IPS DF 19.7 (cell line): ENCODE data around the gene NEMF.
"Not testable (repeated sequence)": the region's sequence is repeated elsewhere in the genome, so short reads cannot be mapped to it uniquely, and the experiment has no call there.

Experiments used
- DNase-seq: peaks from one replicate; pipeline ENCODE4 v3.0.0-alpha.2; 2013; ENCODE audit warnings: low read depth, low spot score

The NEMF gene

GRCh38 chr14:49755378-49755777 is 97.2 kb downstream of the NEMF start:
- no peak for DNase-seq

GRCh38 chr14:49754570-49755097 is 98.0 kb downstream of the NEMF start:
- no peak for DNase-seq

- not testable (repeated sequence) for DNase-seq
These were observed 106.1 kb downstream of the NEMF start for GRCh38 chr14:49746476-49746875.

- no peak for DNase-seq
These were observed 107.4 kb downstream of the NEMF start for GRCh38 chr14:49745191-49745590.

GRCh38 chr14:49735669-49736068 is 116.9 kb downstream of the NEMF start:
- DNase-seq, result not testable (repeated sequence)

- no peak for DNase-seq
These were observed 118.8 kb downstream of the NEMF start for GRCh38 chr14:49733836-49734235.

GRCh38 chr14:49732896-49733295 is 119.7 kb downstream of the NEMF start:
- DNase-seq, result no peak
